Skin of body (tissue), 2 donors: ENCODE results near the gene WWC2. TPM values are rescaled to one million over a fixed set of nuclear protein-coding genes. Genes with fewer than 3 reads are reported as not detected.
A peak's percentile ranks its signal among the peaks of the same experiment; 100 is the strongest.

Experiments
- DNase-seq: peaks from one replicate; lab custom pipeline; 2025; lab: John Stamatoyannopoulos, UW
- total RNA-seq: library from RNA; depleted of rRNA; stranded (reverse); fragments of >200 nt; gene quantifications from one replicate; pipeline ENCODE4 v1.2.3, GENCODE V29; 2014

Gene WWC2
- total RNA-seq, 1 donor from 2014 or later = 24.0 TPM

DNA sequence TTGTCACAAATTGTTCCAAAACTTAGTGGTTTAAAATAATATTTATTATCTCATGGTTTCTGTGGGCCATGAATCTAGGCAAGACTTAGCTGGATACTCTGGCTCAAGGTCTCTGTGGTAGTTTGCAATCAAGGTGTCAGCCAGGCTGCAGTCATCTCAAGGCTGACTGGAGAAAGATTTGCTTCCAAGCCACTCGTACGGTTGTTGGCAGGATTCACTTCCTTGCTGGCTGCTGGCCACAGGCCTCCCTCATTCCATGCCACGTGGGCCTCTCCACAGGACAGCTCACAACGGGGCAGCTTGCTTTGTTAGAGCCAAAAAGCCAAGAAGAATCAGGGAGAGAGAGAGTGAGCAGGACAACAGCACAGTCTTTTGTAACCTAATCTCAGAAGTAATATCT lies 101.4 kb downstream of the WWC2 start:
- no peak for DNase-seq

DNA sequence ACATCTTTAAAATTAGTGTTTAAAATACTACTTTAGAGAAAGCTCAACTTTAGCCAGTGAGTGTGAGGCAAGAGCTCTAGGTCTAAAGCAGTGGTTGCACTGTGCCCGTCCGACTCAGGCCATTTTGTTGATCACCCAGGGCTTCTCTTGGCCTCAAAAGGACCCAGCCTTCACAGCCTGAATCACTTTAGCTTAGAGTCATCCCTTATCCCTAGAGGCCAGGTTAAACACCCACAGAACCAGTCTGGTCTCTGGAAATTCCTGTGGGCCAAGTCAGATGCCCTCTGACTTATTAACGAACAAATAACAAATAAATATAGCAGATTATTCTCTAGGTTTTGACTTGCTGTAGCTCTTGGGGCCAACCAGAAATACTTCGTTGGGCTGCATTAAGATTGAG lies 102.3 kb downstream of the WWC2 start:
- no peak for DNase-seq

DNA sequence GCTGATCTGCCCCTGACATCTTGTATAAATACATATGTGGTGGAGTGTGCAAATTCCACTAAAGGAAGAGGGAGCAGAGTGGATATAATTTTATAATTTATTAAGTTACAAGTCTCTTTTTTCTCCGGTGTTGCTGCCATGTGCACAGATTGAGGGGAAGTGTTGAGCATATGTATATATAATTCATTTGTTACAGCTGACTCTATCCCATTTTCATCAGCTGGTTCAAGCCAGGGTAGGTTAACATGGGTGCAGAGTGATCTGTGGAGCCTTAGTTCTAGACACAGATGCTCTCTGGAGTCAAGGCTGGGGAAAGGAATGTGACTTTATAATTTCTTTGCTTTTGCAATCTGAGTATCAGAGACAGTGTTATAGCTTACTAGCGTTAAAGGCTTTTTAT lies 103.5 kb downstream of the WWC2 start:
- peak; percentile 12 for DNase-seq

DNA sequence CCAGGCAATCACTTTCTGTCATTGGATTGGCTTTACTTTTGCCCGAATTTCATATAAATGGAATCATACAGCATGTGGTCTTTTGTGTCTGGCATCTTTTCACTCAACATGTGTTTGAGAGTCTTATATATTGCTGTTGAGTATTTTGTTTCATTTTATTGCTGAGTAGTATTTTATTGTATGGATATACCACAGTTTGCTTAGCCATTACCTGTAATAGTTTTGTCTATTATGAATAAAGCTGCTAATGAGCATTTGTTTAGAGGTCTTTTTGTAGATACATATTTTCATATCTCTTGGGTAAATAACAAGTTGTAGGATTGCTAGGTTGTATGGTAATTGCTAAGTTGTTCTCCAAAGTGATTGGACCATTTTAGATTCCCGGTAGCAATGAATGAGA lies 105.7 kb downstream of the WWC2 start:
- DNase-seq = no peak

DNA sequence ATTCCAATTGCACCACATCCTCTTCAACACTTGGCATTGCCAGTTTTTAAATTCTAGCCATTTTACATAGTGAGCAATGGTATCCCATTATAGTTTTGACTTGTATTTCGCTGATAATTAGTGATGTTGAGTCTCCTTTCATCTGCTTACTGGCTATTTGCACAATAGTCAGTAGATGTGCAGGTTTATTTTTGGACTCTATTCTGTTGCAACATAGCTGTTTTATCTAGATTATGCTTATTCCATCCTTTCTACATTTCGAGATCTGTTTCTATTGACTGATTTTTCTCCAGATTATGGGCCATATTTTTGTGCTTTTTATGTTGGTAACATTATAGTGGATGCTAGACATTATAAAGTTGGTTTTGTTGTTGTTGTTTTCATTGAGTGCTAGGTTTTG lies 106.1 kb downstream of the WWC2 start:
- no peak for DNase-seq

DNA sequence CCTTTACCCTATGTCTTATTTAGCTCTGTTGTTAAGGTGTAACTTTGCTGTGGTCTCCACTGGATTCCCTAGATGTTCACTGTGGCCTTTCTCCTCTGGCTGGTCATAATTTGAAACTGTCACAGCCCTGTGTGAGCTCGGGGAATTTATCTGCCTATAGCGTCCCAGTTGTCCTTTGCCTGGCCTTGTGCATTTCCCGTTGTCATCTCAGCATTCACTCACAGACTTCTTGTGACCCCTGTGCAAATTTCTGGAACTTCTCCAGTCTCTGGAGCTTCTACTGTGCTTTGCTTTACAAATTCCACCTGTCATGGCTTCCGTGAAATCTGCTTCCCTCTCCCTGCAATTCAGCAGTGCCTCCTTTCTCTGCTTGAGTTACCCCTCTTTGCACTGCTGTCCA lies 106.7 kb downstream of the WWC2 start:
- DNase-seq = no peak

DNA sequence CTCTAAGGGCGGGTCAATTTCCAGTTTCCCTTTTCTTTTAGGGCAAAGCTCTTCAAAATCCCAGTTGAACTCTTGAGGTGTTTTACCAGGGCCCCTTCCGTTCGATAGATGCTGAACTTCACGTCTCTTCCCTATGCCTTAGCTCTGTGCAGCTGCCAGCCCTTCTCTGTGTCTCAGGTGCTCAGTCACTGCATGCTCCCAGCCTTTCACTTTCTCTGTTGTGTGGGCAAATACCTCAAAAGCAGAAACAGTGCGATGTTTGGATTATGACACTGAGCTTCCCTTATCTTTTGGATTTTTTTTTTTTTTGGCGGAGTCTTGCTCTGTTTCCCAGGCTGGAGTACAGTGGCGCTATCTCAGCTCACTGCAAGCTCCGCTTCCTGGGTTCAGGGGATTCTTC lies 112.5 kb downstream of the WWC2 start:
- no peak for DNase-seq

DNA sequence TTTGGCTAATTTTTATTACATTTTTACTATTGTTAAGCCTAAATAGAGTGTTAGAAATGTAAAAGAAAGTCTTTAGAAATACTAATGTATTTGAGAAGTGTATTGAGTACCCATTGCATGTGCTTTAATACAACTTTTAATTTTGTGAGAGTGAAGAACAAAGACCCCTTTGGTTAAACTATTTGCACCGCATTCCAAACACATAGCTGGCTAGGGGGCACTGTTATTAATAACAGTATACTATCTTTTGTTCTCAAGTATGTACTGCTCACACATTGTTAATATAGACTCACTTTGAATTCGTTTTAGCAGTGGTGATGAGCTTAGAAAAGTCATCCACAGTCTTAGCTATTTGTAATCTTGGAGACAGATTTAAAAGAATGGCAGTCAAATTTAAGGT lies 114.9 kb downstream of the WWC2 start:
- no peak for DNase-seq

DNA sequence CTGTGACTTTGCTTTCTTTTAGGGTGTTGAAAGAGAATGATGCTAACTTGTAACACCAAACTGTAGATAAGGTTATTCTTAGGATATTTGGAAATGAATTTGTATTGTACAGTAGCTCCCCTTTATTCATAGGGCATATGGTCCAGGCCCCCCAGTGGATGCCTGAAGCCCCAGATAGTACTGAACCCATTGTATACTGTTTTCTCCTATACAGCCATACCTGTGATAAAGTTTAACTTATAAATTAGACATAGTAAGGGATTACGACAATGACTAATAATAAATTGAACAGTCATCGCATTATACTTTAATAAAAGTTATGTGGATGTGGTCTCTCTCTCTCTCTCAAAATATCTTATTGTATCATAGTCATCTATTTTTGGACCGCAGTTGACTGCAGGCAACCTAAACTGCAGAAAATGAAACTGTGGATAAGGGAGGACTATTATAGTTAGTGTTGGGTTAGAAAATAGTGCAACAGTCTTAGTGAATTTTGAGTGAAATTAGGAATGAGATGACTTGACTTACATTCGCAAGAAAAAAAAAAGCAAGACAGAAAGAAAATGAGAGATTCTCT lies 115.9 kb downstream of the WWC2 start:
- no peak for DNase-seq

DNA sequence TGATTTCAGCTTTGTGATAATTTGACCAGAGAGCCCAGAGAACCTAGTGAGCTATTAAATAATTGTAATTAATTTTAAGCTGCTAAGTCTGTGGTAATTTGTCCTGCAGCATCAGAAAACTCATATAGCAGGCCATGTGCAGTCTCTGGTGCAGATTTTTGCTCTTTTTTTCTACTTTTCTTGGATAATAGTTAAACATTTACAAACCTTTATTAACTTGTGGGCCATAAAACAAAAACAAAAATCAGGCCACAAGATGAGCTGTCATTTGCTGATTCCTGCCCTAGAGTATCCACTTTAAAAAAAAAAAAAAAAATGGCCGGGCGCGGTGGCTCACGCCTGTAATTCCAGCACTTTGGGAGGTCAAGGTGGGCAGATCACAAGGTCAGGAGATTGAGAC lies 121.2 kb downstream of the WWC2 start:
- no peak for DNase-seq

DNA sequence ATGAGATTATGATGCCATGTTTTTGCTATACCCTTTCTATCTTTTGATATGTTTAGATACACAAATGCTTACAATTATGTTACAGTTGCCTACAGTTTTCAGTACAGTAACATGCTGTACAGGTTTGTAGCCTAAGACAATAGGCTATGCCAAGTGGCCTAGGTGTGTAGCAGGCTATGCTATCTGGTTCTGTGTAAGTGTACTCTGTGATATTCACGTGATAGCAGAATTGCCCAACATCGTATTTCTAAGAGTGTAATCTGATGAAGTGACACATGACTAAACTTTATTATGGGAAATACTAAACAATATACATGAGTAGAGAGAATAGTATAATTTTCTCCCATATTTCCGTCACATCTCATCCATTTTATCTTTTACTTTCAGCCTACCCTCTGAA lies 124.0 kb downstream of the WWC2 start:
- no peak for DNase-seq

DNA sequence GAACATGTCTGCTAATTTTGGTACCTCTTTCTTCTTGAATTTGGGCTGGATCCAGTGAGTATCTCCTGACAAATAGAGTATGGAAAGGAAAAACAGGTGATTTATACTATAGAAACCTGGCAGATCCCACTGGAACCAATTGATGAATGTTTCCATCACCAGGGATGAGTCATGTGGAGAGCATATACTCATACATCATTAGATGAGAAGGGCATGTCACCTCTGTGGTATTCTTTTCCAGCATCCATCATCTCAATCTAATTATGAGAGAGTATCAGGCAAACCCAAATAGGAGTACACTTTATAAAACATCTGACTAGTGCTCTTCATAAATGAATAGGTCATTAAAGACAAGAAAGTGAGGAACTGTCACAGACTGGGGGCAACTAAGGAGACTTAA lies 130.3 kb downstream of the WWC2 start:
- DNase-seq = no peak

DNA sequence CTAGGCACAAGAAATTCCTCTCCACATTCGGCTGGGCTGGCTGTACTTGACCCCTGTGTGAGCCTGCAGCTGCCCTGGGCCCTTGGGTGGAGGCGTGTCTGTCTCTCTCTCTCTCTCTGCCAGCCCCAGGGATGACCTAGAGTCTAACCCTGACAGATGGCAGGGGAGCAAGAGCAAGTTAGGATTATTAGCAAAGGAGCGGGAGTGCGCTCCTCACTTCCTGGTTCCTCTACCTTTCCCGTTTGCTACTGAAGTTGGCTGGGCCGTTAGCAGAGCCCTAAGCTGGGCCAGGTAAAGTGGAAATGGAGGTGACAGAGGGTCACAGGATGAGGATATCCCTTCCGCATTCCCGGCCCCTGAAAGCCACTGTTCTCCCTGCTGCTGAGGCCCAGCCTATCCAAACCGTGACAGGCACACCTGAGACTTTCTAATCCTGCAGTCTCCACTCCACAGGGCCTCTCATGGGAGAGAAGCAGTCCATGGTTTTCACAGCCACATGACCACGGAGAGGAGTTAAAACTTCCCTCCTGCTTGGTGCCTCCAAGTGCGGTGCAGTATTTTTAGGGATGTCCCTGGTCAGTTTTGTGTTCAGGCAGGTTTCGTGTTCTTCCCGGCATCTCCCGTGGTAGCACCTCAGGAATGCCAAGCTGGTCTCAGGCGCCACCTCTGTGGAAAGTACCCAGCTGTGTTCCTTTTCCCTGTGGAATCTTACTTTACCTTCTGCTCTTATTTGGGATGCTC lies 141.7 kb downstream of the WWC2 start:
- no peak for DNase-seq

DNA sequence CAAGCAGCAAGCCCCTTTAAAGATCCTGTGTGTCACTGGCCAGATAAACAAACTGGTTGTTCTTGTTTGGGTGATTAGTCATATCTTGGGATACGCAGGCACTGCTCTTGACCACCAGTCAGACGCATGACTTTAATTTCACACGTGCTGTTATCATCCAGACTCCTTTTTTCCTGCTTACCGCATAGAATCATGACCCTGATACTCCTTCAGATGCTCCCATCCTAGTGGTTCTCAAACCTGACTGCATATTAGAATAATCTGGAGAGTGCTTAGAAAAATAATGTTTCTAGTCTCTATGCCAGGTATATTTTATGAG lies 142.2 kb downstream of the WWC2 start:
- DNase-seq = no peak

DNA sequence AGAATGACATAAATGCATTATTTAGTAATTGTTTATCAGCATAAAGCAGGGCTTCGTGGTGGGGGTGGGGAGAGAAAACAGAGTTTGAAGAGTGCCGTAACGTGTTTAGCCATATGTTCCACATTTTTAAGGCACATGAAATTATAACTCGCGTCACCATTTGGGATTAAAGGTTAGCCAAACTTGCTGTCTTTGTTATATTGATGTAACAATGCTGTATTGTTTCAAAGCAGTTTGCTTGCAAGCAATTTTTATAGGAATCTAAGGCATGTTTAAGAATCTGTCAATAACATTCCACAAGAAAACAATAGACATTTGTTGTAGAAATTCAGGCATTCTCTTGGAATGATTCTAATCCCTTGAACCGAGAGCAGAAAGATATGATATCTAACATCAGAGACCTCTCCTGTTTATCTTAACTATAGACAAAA lies 142.7 kb downstream of the WWC2 start:
- DNase-seq = peak; percentile 52

DNA sequence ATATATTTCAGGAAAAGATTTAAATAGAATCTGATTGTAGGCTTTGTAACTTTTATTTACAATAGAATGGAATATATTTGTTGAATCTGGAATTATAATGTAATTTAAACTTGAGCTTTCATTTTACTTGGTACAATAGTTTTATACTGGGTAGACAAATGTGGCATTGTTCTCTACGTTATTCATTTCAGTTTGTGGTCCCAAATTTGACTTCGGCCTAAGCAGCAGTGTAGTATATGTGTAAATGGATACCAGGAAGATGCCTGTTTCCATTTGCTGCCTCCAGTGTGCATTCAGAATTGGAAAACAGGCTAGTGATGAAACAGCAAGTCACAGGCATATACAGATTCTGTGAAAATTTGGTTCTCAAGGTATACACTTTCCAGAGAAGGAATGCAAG lies 143.2 kb downstream of the WWC2 start:
- DNase-seq = no peak

DNA sequence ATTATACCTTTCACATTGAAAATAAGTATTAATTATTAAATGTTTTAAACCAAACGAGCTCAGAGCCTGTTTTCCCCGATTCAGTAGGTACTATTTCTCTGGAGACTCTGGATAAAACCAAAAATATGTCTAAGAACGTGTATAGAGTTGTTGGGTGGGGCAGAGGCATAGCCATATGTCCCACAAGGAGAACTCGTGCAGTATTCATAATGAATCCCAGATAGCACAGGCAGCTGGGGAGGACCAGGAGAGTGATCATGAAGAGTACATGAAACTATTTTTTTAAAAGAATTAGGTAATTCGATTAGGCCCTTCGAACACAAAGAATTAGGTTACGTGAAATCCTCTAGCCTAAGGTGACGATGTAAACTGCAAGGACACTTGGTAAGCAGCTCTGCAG lies 145.0 kb downstream of the WWC2 start:
- DNase-seq = no peak

DNA sequence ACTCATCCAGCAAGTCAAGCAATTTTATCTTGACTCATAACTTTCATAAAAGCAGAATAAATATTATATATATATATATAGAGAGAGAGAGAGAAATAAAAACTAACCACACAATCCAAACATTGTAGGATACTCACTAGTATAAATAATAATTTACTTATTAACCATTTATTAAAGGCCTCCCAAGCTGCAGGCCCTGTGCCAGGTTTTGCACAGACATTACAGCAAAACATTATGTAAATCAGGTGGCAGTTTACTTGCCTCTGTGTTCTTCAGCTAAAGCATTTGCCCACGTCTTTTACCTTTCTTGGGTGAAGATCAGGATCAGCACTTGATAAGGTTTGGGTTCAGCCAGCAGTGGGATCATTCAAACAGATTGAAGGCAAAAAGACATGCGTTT lies 145.4 kb downstream of the WWC2 start:
- no peak for DNase-seq

DNA sequence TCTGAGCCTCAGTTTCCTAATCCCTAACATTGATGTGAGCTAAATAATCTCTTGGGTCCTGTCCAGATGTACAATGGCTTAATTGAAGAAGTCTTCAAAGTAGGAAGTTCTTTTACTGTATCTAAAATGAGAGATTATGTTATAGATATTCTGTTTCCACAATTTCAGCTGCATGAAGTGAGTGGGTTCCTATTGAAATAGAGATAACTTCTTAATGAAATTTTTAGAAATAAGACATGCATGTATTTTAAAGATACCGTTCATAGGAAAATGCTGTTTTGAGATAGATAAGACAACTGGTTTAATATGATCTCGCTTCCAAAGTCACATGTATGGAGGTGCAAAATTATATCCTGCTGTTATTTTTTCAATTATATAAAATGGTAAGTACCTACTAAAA lies 149.1 kb downstream of the WWC2 start:
- DNase-seq = no peak

DNA sequence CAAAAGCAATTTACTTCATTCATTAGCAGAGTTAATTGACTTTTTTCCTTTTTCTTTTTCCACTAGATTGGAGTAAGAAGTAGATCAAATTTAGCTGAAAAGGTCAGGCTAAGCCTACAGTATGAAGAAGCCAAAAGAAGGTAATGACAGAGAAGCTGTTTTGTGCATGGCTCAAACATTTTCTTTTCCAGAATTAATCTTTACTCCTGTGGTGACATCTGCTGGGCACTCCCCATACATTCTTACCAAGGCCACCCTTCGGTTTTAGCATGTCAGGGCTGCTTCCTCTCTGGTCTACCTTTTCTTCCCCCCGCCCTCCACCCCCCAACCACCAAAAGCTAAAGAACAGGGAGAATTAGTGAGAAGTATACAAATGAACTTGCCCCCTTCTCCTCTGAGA lies 150.8 kb downstream of the WWC2 start:
- DNase-seq = no peak

DNA sequence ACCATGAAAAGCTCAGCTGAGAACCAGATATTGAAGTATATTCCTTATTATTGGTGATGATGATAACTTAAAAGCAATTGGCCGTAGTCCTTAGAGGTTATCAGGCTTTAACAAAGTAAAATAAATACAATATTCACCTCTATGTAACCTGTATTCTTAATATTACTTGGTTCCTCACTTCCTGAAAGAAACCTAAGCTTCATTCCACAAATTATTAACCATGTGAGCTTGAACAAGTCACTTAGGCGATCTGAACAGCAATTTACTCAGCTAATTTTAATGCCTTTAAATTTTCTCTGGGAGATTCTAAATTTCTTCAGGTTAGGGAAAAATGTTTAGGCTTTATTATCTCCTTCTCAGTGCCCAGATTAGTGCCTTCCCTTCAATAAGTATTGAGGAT lies 151.8 kb downstream of the WWC2 start:
- no peak for DNase-seq

DNA sequence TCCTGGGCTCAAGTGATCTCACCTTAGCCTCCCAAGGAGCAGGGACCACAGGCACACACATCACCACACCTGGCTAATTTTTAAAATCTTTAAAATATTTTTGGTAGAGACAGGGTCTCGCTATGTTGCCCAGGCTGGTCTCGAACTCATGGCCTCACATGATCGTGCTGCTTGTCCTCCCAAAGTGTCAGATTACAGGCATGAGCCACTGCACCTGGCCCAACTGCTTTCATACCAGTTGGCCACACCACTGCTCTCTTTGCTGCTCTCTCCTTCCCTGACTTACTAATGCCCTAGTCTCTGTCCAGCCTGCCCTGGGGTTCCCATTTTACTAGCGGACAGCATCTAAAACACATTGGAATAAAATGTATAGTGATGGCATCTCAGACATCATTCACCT lies 153.9 kb downstream of the WWC2 start:
- no peak for DNase-seq

DNA sequence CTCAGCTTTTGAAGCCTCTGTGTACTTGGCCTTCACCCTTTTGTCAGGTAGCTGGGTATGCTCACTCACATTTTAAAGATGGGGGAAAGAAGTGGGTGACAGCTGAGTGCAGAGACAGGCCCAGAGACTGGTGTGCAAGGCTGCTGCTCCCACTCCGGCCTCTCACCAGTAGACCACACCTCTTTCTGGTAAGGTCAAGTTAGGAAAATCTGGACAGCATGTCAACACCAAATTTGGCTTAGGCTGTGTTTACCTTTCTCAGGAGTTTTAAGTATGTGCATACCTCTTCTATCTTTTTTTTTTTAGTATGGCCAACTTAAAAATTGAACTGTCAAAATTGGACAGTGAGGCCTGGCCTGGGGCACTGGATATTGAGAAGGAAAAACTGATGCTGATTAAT lies 154.4 kb downstream of the WWC2 start:
- no peak for DNase-seq

DNA sequence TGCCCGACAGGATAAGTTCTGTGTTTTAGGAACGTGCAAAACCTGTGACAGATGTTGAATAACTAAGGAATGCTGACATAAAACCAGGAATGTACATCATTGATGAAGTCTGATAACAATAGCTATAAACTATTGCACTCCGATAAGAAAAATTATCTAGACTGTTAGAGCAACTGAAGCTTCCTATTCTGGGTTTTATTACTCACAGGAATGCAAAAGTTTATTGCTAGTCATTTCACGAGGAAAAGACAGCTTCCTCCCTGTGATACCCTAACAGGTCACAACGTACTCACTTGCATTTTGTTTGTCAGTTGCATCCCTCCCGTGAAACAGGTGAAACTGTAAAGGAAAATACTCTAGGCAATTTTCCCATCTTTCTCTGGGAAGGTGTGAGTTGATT lies 155.1 kb downstream of the WWC2 start:
- no peak for DNase-seq
